Measurements from ENCODE around the gene COL16A1.
A peak's percentile ranks its signal among the peaks of the same experiment; 100 is the strongest.

COL16A1 gene

DNA sequence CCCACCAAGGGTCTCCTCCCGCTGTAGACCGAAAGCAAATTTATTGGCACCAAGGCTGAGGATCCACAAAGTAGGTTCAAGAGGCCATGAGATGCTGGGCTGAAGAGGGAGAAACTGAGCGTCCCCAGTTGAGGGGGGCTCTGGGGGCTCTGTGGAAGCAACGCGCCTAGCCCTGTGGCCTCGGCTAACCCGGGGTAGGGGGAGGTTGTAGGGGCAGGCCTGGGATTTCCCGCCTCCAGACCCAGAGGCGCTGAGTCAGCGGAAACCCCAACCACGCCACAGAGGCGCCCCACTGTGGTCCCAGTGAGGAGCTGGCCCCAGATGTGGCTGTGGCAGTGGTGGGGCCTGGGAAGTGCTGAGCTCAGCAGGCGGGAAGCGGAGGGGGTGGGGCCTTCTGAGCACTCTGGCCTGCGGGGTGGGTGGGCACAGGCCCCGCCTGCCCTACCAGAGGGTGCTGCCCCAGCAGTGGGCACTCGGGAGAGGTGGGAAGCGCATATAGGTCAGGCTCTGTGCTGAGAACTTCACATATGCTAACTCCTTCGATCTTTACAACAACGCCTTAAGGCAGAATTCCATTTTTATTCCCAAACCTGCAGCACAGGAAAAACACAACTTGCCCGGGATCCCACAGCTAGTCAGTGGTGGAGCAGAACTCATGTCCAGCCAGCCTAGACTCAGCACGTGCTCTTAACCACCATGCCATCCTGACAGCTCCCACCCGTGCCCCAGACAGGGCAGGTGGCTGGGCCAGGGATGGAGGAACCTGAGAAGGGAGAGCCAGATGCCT lies 1.5 kb upstream of the COL16A1 start:
- DNase-seq: peak; percentile 65 to 82 (median 66)

DNA sequence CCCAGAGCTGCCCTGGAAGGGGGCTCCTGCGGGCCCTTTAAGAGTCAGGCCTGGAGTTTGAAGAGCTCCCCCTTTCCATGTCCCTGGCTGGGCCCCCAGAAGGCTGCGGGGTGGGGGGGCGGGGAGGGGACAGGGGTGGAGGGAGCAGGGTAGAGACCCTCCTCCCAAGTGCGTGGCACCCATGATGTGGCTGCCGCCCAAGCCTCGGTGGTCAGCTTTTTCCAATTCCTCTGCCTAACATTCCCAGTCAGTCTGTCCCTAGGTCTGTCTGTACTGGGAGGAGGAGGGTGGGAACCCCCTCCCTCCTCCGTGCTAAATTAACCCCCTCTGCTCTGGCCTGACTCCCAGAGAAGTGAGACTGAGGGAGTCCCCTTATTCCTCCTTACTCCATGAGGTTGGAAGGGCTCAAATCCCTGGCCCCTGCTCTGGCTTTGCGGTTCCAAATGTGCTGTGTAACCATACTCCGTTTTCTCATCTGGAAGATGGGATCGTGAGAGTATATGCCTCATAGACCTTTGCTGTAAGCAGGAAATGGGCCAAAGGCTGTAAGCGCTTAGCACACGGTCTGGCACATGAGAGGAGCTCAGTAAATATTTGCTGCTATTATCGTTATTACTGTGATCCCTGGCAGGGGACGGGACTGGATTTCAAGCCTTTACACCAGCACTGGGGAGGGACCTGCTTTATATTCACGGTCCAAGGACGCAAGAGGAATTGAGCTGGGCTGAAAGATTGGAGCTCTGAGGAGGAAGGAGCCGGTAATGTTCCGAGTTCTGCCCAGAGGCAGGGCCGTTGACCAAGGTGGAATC lies 658 bp upstream of the COL16A1 start:
- DNase-seq: no peak

DNA sequence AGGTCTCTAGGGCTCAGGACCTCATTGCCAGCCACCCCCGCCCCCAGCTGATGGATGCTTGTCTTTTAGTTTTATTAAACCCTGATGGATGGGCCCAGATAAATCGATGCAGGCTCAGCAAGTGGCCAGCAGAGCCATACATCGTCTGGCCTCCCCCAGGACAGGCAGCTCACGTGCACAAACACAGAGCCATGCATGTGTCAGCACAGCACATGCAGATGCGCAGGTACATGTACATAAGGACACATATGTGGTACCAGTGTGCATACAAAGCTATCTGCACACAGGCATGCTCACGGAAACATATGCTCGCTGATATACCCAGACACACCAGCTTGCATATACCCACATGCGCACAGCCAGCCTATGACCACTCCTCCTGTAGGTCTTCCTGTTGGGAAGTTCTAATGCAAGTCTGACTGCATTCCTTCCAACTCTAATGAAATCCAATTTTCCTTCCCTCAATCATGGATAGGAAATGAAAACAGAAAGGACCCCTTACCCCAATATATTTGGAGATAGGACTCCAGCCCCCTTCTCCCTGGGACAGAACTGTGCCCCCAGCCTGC lies 897 bp downstream of the COL16A1 start:
- no peak for DNase-seq

DNA sequence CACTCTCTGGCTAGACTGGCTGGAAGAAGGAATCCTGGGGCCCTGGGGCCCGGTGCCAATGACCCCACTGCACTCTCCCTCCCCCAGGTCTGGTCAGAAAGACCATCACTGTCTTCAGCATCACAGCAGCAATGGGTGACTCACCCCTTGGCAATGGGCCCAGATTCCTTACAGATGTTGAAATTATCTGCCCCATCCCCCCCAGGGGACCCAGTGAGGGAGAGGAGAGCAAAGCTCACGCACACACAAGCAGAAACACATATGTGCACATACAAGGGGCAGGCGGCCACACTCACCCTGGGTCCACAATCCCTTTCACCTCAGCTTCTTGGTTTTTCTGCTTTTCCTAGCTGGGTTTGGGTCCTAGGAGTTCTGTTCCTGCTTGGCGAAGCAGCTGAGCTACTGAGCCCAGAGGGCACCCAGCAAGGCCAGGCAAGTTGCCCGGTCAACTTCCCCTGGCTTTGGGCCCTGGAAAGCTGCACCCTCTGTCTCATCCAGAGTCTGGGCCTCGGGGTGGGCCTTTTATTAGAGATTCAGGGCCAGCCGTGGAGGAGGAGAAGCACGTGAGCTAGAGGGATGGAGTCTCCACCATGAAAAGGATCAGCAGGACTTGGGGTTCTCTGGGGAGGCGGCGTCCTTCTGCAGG lies 2.6 kb downstream of the COL16A1 start:
- DNase-seq: peak; percentile 60 to 71 (median 64)

DNA sequence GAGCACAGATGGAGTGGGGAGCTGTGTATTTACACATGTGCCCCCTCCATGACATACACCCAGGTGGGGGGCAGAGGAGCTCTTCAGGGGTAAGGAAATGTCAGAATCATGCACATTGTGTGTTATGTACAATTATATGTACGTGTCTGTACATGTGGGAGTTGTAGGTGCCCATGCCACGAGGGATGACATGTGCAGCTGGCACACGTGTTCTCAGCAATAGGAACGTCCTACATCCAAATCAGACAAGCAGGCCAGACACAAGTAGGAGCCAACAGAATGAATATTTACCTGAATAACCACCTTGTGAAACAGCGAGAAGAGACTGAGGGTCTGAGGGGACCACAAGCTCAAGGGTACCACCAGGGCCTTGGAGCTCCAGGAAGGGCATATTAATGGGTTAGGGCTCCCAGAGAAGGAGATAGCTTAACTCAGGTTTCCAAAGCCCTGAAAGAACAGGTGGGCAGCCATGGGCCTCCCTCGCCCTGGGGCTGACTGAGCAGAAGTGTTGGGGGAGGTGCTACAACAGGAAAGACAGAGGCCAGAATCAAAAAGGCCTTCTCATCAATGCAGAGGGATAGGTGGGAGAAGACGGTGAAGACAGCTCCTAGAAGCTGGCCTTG lies 3.2 kb downstream of the COL16A1 start:
- no peak for DNase-seq

DNA sequence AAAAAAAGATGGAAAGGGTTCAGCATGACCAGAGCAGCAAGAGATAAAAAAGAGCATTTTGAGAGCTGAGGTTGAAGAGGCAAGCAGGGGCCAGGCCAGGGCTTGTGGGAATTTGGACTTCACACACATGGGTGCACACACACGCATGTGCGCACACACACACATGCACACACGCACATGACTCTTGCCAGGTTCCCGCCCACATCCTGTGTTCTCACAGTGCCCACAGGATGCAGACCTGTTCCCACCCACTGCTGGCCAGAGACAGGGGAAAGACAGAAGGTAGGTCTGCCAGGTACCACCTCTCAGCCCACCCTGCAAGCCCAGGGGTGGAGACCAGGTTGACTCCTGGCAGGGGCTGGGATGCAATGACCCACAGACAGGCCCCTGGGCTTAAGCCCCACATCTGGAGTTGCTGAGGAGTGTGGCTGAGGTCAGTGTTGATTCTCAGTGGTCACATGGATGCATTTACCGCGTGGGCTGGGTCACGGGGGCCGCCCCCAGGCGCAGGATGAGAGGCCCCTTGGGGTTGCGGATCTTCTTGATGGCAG lies 4.4 kb downstream of the COL16A1 start:
- DNase-seq: no peak

DNA sequence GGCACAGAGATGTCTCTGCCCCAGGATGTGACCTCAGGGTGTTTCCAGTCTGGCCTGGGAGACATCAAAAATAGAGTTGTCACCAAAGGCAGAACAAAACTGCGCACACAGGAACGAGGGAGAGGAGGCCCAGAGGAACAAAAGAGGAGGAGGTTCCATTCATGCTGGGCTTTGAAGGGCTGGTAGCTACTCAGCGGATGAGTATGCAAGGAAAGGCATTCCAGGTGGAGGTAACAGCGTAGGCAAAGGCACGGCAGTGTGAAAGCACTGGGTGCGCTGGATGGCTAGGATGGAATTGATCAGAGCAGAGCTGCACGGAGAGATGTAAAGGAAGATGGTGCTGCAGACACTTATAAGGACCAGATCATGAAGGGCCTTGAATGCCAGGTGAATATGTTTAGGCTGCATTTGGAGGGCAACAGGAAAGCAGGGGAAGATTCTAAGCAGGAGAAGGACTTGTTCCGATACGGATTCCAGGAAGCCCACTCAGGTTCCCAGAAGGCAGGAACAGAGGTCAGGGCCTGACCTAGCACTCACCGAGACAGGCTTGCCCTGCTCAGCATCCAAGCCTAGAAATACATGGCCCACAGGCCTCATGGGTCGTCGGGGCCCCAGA lies 6.3 kb downstream of the COL16A1 start:
- no peak for DNase-seq

DNA sequence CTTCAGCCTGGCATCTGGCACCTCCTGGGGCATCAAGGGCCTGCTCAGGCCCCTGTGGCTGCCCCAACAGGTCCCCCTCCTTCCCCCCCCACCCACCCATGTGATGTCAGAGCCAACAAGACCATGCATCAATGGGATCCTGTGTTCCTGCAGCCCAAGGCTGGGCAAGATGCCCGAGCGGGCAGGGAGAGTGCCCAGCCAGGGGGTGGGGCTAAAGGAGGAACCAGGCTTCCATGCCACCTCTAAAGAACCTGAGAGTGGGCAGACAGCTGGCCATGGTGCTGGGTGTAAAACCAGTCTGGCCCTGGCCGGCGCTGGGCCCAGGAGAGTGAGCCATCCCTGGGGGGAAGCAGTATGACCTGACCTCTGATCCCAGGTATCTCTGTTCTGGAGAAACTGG lies 7.6 kb downstream of the COL16A1 start:
- DNase-seq: no peak

DNA sequence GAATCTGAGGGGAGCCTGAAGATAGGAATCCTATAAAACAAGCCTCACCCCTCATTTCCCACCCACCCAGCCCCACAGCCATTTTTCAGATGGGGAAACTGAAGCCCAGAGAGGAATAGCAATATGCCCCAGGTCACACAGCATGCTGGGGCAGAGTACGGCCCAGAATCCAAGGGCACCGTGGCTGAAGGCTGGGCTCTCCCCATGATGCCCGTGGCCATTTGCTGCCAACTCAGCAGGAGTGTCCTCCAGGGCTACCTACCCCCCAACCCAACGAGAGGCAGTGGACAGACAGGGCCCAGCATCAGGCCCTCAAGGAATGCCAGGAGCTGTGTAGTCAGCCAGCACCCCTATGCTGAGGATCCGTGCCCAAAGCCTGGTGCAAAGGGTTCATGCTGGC lies 8.5 kb downstream of the COL16A1 start:
- DNase-seq: no peak

DNA sequence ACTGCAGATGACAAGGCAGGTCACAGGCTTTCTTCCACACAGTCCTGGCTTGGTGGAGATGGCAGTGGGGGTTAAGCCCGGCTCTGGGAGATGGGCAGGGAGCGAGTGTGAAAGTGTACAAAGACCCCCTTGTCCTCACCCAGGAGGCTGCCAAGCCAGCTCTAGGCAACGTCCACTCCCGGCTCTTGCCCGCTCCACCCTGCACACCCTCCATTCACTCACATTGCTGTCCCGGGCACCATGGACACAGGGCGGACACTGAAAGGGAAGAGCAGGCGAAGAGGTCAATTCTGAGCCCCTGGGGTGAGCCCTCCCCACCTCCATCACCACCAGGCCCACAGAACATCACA lies 8.9 kb downstream of the COL16A1 start:
- no peak for DNase-seq

DNA sequence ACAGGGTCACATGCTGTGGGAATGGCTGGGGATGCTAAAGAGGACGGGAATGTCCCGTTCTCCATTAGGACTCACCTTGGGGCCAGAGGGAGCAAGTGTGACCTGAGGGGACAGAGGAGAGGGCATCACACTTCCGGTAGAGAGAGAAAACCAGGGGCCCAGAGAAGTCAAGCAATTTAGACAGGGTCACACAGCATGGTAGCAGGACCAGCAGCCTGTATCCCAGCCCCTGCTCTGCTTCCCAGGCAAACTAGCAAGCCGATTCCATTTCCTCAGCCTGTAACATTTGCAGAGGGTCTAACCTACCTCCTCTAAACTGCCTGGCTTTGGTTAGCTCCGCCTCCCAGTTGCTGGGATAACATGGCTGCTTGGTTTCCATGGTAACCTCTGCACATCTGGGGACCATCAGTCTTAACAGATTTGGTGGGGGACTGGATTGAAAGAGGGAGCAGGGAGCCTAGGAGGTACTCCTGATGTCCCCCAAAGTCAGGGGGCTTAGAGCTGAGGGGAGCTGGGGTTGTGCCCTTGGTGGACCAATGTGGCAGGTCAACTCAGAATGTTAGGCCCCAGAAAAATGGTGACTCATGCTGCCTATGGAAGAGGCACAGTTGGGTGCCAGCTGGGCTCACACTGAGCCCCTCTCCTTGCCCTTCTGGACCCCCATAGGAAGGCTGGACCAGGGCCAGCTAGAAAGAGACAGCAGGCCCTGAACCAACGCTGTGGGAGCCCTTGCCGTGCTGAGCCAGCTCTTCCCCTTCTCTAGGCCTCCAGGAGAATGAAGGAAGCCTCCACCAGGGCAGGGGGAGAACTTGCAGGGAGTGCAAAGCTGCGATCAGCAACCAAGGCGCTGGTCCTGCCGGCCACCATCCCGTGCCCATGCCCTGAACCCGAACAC lies 9.5 kb downstream of the COL16A1 start:
- DNase-seq: no peak

DNA sequence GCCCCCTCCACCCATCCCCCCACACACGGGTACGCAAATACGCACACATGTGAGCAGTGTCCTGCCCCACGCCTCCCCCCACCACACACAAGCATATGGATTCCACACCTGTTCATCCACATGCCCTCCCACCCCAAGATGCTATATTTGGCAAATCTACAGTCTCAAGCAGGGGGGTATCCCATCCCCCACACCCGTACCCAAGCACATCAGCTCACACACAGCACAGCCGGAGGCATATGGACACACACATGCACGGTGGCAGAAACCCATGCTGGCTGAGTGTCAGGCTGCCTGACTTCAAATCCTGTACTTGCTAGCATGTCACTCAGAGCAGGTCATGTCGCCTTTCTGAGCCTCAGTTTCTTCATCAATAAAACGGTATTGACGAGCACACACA lies 10.6 kb downstream of the COL16A1 start:
- no peak for DNase-seq

DNA sequence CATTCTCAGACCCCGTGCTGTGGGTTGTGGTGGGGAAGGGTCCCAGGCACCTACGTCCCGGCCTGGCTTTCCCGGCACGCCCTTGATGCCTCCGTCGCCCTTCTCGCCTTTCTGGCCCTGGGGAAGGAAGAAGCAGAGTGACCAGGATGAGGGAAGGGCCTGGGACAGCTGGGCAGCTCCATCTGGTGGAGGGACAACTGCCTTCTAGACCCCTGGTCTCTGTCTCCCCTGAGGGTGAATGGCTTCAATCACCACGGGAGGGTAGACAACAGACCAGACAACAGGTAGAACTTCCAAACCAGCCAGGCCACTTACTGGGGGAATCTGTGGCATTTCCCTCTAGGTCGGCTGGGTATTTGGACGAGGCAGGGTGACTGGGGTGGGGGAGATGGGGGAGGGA lies 11.9 kb downstream of the COL16A1 start:
- no peak for DNase-seq

DNA sequence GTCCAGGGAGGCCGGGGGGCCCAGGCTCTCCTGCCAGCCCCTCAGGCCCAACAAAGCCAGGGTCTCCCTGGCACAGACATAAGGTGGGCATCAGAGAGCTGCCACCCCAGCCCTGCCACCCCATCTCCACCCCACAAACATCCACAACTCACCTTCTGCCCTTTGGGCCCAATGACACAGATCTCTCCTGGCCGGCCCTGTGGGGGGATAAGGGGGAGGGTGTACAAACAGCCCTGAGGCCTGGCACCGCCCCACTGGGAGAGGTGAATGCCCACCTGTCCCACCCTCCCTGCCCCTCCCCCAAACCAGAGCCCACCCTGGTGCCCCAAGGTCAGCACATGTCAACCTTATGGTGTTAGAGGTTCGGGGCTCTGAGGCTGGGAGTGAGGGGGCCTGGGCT lies 12.4 kb downstream of the COL16A1 start:
- no peak for DNase-seq

DNA sequence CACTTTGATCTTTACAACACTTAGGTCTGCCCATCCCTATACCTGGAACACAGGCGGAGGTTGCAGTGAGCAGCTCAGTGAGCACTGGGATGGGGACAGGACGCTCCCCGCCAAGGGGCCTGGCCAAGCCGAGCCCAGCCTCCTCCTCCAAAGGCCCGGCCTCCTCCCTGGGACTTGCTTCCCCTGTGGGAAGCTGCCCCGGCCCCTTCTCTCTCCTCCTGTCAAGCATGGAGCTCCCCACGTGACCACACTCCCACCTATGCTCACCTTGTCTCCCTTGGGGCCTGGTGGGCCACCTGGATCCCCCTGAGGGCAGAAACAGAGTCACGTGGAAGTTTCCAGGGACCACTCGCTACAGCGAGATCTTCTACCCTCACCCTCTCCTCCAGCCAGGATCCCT lies 12.9 kb downstream of the COL16A1 start:
- no peak for DNase-seq

DNA sequence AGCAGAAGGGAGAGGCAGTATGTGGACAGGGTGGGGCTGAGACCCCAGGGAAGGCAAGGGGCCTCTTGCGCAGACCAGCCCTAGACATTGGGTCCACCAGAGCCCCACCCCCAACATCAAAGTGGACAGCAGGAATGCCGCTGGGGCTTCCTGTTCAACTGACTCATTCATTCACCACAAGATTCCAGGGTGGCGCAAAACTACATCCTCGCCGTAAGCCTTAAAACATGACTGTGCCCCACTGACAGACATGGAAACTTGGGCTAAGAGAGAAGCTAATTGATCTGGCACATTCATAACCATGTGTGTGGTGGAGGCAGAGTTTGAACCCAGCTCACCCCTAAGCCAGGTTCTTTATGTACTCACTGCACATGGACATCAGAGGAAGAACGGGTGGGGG lies 14.0 kb downstream of the COL16A1 start:
- peak; percentile 74 to 80 (median 76) for DNase-seq

DNA sequence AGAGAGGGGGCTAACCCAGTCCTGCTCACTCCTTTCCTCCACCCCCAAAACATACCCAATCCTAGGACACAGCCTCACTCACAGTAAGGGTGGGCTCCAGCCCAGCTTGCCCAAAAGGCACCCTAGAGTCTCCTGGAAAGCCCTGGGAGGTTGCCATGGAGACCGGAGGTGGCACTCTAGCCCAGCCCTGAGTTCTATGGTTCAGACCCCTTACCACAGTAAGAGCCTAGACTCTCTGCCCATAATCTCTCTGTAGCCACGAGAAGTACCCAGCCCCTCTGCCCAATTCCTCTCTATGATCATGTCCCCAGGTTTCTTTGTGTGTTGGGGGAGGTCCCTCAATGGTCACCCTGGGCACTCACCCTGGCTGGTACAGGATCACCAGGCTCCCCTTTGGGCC lies 14.4 kb downstream of the COL16A1 start:
- DNase-seq: no peak

DNA sequence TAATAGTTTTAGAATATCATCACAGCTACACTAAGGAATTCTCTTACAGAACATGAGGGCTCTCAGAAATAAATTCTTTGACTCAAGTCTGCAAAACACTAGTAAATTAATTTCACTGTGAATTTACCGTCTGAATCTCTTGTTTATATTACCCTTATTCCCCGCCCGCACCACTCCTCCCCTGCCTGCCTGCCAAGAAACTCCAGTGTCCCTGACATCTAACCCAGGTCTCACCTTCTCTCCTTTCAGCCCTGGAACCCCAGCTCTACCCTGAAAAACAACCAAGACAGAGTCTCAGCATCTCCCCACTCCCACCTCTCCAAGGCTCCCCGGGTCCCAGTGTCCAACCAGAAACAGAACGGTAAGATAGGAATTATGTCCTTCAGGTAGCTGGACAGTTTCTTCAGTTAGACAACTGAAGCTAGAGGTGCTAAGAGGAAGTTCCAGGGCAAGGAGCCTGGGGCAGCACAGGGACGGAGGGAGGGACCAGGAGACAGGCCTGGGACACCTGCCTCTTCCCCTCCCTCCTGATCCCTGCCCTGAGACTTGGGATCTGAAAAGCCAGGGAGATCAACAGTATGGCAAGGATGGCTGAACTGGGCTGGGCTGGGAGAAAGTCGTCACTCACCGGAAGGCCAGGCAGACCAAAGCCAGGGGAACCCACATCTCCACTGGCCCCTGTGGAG lies 15.4 kb downstream of the COL16A1 start:
- no peak for DNase-seq

DNA sequence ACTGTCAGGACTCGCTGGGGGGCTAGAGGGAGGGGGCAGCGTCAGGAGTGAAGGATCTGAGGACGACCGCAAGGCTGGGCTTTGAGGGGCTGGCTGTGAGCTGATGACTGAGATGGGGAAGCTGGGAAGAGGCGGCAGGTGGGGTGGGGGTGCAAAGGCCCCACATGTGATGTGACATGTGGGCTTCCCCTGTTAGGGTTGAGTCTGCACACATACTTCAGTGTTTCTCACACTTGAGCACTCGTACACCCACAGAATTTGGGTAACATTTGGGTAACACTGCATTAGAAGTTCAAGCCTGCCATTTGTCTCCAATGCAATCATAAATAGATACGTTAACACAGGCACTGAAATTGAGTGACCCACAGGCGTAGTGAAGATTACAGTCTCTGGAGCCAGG lies 16.2 kb downstream of the COL16A1 start:
- DNase-seq: no peak

DNA sequence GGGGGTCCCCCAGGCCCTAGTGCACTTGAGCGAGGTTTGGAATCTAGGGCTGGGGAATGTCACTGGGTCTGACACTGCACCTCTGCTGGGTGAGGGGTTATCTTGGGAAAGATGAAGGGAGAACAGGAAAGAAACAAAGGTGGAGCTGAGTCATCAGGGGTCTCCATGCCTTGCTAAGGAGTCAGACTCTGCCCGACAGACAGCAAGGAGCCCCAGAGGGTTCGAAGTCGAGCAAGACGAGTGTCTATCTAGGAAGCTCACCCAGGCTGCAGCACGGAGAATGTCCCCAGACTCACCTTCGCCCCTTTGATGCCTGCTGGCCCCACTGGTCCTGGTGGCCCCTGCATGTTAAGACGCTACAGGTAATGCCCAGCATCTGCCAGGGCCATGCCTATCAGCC lies 18.0 kb downstream of the COL16A1 start:
- DNase-seq: no peak

DNA sequence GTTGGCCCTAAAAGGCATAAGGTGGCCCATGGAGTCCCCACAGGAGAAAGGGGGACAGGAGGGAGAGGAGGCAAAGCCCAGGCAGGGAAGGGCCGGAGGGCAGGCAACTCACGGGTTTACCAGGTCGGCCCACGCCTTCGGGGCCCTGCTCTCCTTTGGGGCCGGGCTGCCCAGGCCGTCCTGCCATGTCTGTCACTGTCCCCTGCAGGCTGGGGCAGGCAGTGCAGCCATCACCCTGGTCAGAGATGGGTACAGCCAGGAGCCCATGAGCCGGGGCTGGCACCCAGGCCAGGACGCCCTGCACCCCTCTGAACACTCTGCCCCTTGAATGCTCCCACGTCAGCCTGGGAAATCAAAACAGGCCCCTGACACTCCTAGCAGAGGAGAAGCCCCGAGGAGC lies 19.8 kb downstream of the COL16A1 start:
- peak; percentile 47 to 66 (median 53) for DNase-seq
